Mesendoderm (in vitro differentiated cells): Measurements from ENCODE around the gene FAM168A.

Experiments used
- DNase-seq: peaks from one replicate; pipeline ENCODE4 v3.0.0; 2013
- H2AK5ac ChIP-seq: 2 replicates; pipeline ENCODE4 v1.6.1; 2013; ENCODE audit warnings: low read length, inconsistent platforms
- H2BK120ac ChIP-seq: 2 replicates; pipeline ENCODE4 v1.6.1; 2013; ENCODE audit warnings: low read depth, mild to moderate bottlenecking, low read length, moderate library complexity, mixed read lengths
- H2BK15ac ChIP-seq: replicated peaks from 2 replicates; pipeline ENCODE4 v1.6.1; 2013; ENCODE audit warnings: low read depth, mild to moderate bottlenecking, moderate library complexity
- H2BK5ac ChIP-seq: 2 replicates; pipeline ENCODE4 v1.6.1; 2013; ENCODE audit warnings: low read length, inconsistent platforms
- H3K18ac ChIP-seq: 2 replicates; pipeline ENCODE4 v1.6.1; 2013; ENCODE audit warnings: mild to moderate bottlenecking, low read length, mixed read lengths
- H3K23ac ChIP-seq: one replicate; pipeline ENCODE4 v1.6.1; 2013; ENCODE audit warnings: low read length
- H3K27ac ChIP-seq: 2 replicates; pipeline ENCODE4 v1.5.1; 2013; ENCODE audit warnings: low read depth, mild to moderate bottlenecking, inconsistent platforms, low read length, moderate library complexity
- H3K27me3 ChIP-seq: 2 replicates; pipeline ENCODE4 v1.6.1; 2013; ENCODE audit warnings: low read length, control low read depth, mild to moderate bottlenecking, inconsistent platforms; ENCODE audit not compliant: insufficient read depth, poor library complexity
- H3K36me3 ChIP-seq: 2 replicates; pipeline ENCODE4 v1.6.1; 2013; ENCODE audit warnings: low read length, inconsistent platforms; ENCODE audit not compliant: control insufficient read depth, insufficient read depth
- H3K4ac ChIP-seq: one replicate; pipeline ENCODE4 v1.6.1; 2013; ENCODE audit warnings: low read depth, mild to moderate bottlenecking, low read length, moderate library complexity
- H3K4me1 ChIP-seq: 2 replicates; pipeline ENCODE4 v1.6.1; 2013; ENCODE audit warnings: low read depth, low read length, inconsistent platforms; ENCODE audit not compliant: control insufficient read depth
- H3K4me2 ChIP-seq: 2 replicates; pipeline ENCODE4 v1.6.1; 2013; ENCODE audit warnings: low read length
- H3K4me3 ChIP-seq: 2 replicates; pipeline ENCODE4 v1.5.1; 2013; ENCODE audit warnings: mild to moderate bottlenecking, low read length
- H3K56ac ChIP-seq: one replicate; pipeline ENCODE4 v1.6.1; 2013; ENCODE audit warnings: low read length
- H3K79me1 ChIP-seq: 2 replicates; pipeline ENCODE4 v1.6.1; 2013; ENCODE audit warnings: low read length, inconsistent platforms
- H3K79me2 ChIP-seq: 2 replicates; pipeline ENCODE4 v1.6.1; 2013; ENCODE audit warnings: mild to moderate bottlenecking, low read length; ENCODE audit not compliant: control insufficient read depth, insufficient read depth
- H3K9ac ChIP-seq: 2 replicates; pipeline ENCODE4 v1.6.1; 2013; ENCODE audit warnings: low read length, inconsistent platforms
- H4K5ac ChIP-seq: one replicate; pipeline ENCODE4 v1.6.1; 2013; ENCODE audit warnings: low read length
- H4K8ac ChIP-seq: one replicate; pipeline ENCODE4 v1.6.1; 2013; ENCODE audit warnings: low read depth, mild to moderate bottlenecking, control low read depth, low read length, moderate library complexity
- WGBS: extraction: QIAGEN DNeasy Blood & Tissue Kit; methylation state at CpG from one replicate; pipeline ENCODE4 v1.1.7; 2013; ENCODE audit warnings: low lambda C conversion rate, missing lambda C conversion rate; ENCODE audit not compliant: insufficient coverage; ENCODE audit errors: extremely low coverage; 5-methylcytosine and 5-hydroxymethylcytosine counted together

Gene FAM168A

DNA sequence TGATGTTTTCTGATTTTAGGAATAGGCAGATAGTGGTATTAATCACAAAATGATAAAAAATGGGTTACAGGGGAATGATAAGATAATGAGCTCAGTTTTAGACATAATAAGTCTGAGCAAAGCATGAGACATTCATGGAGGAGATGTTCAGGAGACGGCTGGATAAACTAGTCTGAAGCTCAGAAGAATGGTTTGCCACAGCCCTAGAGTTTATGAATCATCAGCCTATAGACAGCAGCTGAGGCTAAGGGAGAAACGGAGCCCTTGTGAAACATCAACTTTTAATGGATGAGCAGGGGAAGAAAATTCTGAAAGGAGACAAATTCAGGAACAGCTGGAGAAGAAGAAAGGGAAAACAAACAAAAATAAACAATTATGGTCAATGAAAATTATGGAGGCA is 134.6 kb downstream of the FAM168A start:
- H3K4me3 ChIP-seq, result no peak overlapping the region
- H3K4me1 ChIP-seq, result no peaks in the 10 kb centered on the region
- no peak for DNase-seq
- no peak overlapping the region for H3K18ac ChIP-seq
- no peaks in the 10 kb centered on the region for H3K79me2 ChIP-seq
- H2BK5ac ChIP-seq, result no peak overlapping the region
- H3K27me3 ChIP-seq, result no peaks in the 10 kb centered on the region
- no peak overlapping the region for H3K9ac ChIP-seq
- no peak overlapping the region for H2BK120ac ChIP-seq
- H4K5ac ChIP-seq, result no peak overlapping the region
- no peak overlapping the region for H3K4ac ChIP-seq
- H3K27ac ChIP-seq, result no peak overlapping the region
- no peak overlapping the region for H3K23ac ChIP-seq
- no peak overlapping the region for H2BK15ac ChIP-seq
- no peak overlapping the region for H2AK5ac ChIP-seq
- no peaks in the 10 kb centered on the region for H3K36me3 ChIP-seq
- WGBS, result no CpG with 5 or more reads among the region's 2 CpGs
- no peaks in the 10 kb centered on the region for H3K79me1 ChIP-seq
- no peak overlapping the region for H4K8ac ChIP-seq
- no peak overlapping the region for H3K4me2 ChIP-seq
- H3K56ac ChIP-seq, result no peak overlapping the region

DNA sequence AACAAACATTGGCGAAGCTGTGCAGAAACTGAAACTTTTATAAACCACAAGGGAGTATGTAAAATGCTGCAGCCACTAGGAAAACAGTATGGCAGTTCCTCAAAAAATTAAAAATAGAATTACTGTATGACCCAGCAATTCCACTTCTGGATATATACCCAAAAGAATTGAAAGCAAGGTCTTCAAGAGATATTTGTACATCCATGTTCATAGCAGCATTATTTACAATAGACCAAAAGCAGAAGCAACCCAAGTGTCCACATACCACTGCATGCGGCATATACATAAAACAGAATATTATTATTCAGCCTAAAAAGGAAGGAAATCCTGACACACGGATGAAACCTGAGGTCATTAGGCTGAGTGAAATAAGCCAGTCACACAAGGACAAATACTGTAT is 135.9 kb downstream of the FAM168A start:
- Histone ChIP-seq H2BK120ac (no peak overlapping the region), H3K79me2 (no peaks in the 10 kb centered on the region), H3K9ac (no peak overlapping the region), H4K8ac (no peak overlapping the region), H2AK5ac (no peak overlapping the region), H4K5ac (no peak overlapping the region), H3K56ac (no peak overlapping the region), H2BK5ac (no peak overlapping the region), H3K18ac (no peak overlapping the region), H3K4me2 (no peak overlapping the region), H3K4me1 (no peaks in the 10 kb centered on the region), H3K79me1 (no peaks in the 10 kb centered on the region), H3K36me3 (no peaks in the 10 kb centered on the region), H3K4me3 (no peak overlapping the region), H3K27ac (no peak overlapping the region), H3K27me3 (no peaks in the 10 kb centered on the region), H3K4ac (no peak overlapping the region), H3K23ac (no peak overlapping the region), H2BK15ac (no peak overlapping the region)
- WGBS, result no CpG with 5 or more reads among the region's 3 CpGs
- no peak for DNase-seq

DNA sequence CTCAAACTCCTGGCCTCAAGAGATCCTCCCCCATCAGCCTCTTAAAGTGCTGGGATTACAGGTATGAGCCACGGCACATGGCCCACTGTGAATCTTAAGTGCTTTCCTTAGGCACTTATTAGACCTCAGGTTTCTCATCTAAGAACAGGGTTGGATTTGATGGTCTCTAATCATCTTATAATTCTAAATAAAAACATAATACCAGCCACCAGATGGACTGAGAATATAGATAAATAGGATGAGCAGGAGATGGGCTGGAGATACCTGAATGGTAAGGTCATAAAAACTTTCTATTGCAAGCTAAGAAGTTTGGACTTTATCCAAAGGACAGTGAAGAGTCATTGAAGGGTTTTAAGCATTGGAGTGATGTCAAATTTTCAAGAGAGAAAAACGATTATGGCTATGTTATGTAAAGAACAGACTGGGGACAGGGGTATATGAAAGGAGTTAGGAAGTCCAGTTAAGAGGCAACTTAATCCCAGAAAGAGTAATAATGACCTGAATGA is 136.5 kb downstream of the FAM168A start:
- Histone ChIP-seq H3K4ac (no peak overlapping the region), H3K23ac (no peak overlapping the region), H3K18ac (no peak overlapping the region), H3K79me2 (no peaks in the 10 kb centered on the region), H2BK5ac (no peak overlapping the region), H2BK15ac (no peak overlapping the region), H3K27ac (no peak overlapping the region), H3K56ac (no peak overlapping the region), H3K4me3 (no peak overlapping the region), H2BK120ac (no peak overlapping the region), H3K4me2 (no peak overlapping the region), H3K79me1 (no peaks in the 10 kb centered on the region), H2AK5ac (no peak overlapping the region), H3K4me1 (no peaks in the 10 kb centered on the region), H3K27me3 (no peaks in the 10 kb centered on the region), H3K36me3 (no peaks in the 10 kb centered on the region), H4K5ac (no peak overlapping the region), H3K9ac (no peak overlapping the region), H4K8ac (no peak overlapping the region)
- WGBS, result no CpG with 5 or more reads among the region's 2 CpGs
- no peak for DNase-seq

DNA sequence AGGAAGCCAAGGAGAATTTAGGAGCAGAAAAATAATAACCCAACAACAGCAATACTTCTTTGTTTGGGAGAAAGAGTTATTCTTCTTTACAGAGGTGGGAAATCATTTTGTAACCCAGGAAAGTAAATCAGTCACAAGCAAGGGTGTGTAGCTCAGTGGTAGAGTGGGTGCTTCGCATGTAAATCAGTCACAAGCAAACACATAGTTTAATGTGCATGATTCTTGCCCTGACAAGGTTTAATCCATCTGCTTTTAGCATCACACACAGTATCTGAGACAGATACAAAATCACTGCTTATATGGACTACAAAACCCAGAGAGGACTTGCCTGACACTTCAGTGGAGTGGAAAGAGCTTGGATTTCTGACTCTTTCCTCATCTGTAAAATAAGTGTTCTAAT is 139.7 kb downstream of the FAM168A start:
- H3K79me1 ChIP-seq, result no peaks in the 10 kb centered on the region
- no peaks in the 10 kb centered on the region for H3K36me3 ChIP-seq
- no peak overlapping the region for H3K56ac ChIP-seq
- WGBS, result no CpG with 5 or more reads among the region's 1 CpG
- no peak overlapping the region for H3K23ac ChIP-seq
- H3K9ac ChIP-seq, result no peak overlapping the region
- no peak overlapping the region for H3K18ac ChIP-seq
- no peaks in the 10 kb centered on the region for H3K4me1 ChIP-seq
- no peaks in the 10 kb centered on the region for H3K27me3 ChIP-seq
- H3K27ac ChIP-seq, result no peak overlapping the region
- H3K4me3 ChIP-seq, result no peak overlapping the region
- H3K79me2 ChIP-seq, result no peaks in the 10 kb centered on the region
- H3K4ac ChIP-seq, result no peak overlapping the region
- DNase-seq, result no peak
- no peak overlapping the region for H4K5ac ChIP-seq
- H2BK5ac ChIP-seq, result no peak overlapping the region
- no peak overlapping the region for H2BK15ac ChIP-seq
- H3K4me2 ChIP-seq, result no peak overlapping the region
- no peak overlapping the region for H4K8ac ChIP-seq
- H2BK120ac ChIP-seq, result no peak overlapping the region
- no peak overlapping the region for H2AK5ac ChIP-seq

DNA sequence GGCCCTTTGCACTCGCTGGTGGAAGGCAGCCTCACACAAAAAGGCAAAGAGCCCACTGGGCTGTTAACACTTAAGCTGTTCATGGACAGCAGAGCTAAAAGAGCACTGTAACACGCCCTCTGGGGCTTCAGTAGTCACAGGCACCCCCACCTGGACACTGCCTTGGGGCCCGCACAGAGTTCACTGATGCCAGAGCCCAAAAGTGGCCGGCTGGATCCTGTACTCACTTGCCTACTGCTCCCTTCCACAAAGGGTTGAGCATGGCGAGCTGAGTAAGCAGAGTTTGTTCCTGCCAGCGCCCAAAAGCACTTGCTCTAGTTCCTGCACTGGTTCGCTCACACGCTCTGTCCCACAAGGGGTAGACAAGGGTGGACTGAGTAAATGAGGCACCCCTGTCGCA is 142.9 kb downstream of the FAM168A start:
- no peak overlapping the region for H3K4ac ChIP-seq
- no peaks in the 10 kb centered on the region for H3K79me1 ChIP-seq
- no peak overlapping the region for H2BK120ac ChIP-seq
- no peak overlapping the region for H4K5ac ChIP-seq
- no peaks in the 10 kb centered on the region for H3K79me2 ChIP-seq
- no peak overlapping the region for H3K56ac ChIP-seq
- no peak overlapping the region for H4K8ac ChIP-seq
- H3K36me3 ChIP-seq, result no peaks in the 10 kb centered on the region
- H3K4me2 ChIP-seq, result no peak overlapping the region
- no CpG with 5 or more reads among the region's 9 CpGs for WGBS
- peaks cover 2% of the 10 kb centered on the region for H3K4me1 ChIP-seq
- H3K9ac ChIP-seq, result no peak overlapping the region
- no peak overlapping the region for H3K4me3 ChIP-seq
- H2AK5ac ChIP-seq, result no peak overlapping the region
- no peaks in the 10 kb centered on the region for H3K27me3 ChIP-seq
- H3K27ac ChIP-seq, result no peak overlapping the region
- no peak overlapping the region for H2BK5ac ChIP-seq
- no peak overlapping the region for H2BK15ac ChIP-seq
- no peak overlapping the region for H3K18ac ChIP-seq
- no peak overlapping the region for H3K23ac ChIP-seq
- DNase-seq, result no peak

DNA sequence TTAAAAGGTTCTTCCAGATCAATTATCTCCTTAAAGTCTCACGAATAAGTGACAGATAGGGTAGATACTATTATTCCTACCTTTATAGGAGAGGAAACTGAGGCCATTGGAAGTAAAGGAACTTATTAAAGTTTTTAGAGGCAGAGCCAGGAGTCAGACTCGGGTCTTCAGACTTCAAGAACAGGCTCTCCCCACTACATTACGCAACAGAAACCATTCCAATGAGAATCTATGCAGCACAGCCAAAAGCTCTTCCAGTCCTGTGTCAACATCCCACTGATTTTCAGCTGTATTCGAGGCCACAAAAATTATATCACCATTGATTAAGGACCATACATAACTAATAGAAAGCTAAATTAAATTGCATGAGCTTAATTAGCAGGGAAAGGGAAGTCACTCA is 144.3 kb downstream of the FAM168A start:
- H3K36me3 ChIP-seq, result no peaks in the 10 kb centered on the region
- H4K5ac ChIP-seq, result no peak overlapping the region
- H2BK15ac ChIP-seq, result no peak overlapping the region
- H3K4me2 ChIP-seq, result no peak overlapping the region
- no peaks in the 10 kb centered on the region for H3K27me3 ChIP-seq
- H3K4me3 ChIP-seq, result no peak overlapping the region
- no peaks in the 10 kb centered on the region for H3K79me1 ChIP-seq
- H3K4me1 ChIP-seq, result peaks cover 2% of the 10 kb centered on the region
- no peak for DNase-seq
- H3K9ac ChIP-seq, result no peak overlapping the region
- no peak overlapping the region for H2AK5ac ChIP-seq
- H2BK120ac ChIP-seq, result no peak overlapping the region
- no peak overlapping the region for H3K27ac ChIP-seq
- H3K56ac ChIP-seq, result no peak overlapping the region
- no peaks in the 10 kb centered on the region for H3K79me2 ChIP-seq
- no peak overlapping the region for H3K18ac ChIP-seq
- no peak overlapping the region for H3K23ac ChIP-seq
- WGBS, result no CpG with 5 or more reads among the region's 4 CpGs
- no peak overlapping the region for H3K4ac ChIP-seq
- no peak overlapping the region for H4K8ac ChIP-seq
- no peak overlapping the region for H2BK5ac ChIP-seq
